Measurements from ENCODE around the gene CCR1.

- TF ChIP-seq POLR2A (IDR thresholded peaks at IDR 0.05) (no peak), CTCF (IDR thresholded peaks at IDR 0.05) (no peak), EP300 (IDR thresholded peaks at IDR 0.05) (no peak)
Observed at GRCh38 chr3:46202535-46202934, 5.6 kb downstream of the CCR1 start.
